Left lung (tissue), 10 donors: ENCODE results near the gene GGTLC1. TPM values are rescaled to one million over a fixed set of nuclear protein-coding genes. Genes with fewer than 3 reads are reported as not detected.

ENCODE experiments used
- ATAC-seq: fragments of 200-7000 bp; cut with Tn5 transposase; one replicate; pipeline ENCODE4 v1.9.1; 2020; ENCODE audit warnings: moderate library complexity
- DNase-seq, 4 donors: peaks; one replicate each; pipeline ENCODE4 v3.0.0-alpha.2; 2013 to 2020
- H3K27ac ChIP-seq, 2 donors: fragments of 200-600 bp; sonication (generic) in 1 of 2; one replicate each; pipeline versions ENCODE4 v1.5.0 to v1.8.0; 2020 to 2021
- H3K27me3 ChIP-seq, 2 donors: fragments of 200-600 bp; sonication (generic) in 1 of 2; one replicate each; pipeline versions ENCODE4 v1.5.0 to v1.8.0; 2020 to 2021
- H3K36me3 ChIP-seq, 2 donors: fragments of 200-600 bp; sonication (generic) in 1 of 2; one replicate each; pipeline versions ENCODE4 v1.5.0 to v1.8.0; 2020 to 2021
- H3K4me1 ChIP-seq, 2 donors: fragments of 200-600 bp; one replicate each; pipeline ENCODE4 v1.8.0; 2021
- H3K4me3 ChIP-seq, 2 donors: fragments of 200-600 bp; sonication (generic) in 1 of 2; one replicate each; pipeline versions ENCODE4 v1.5.0 to v1.8.0; 2020 to 2021; ENCODE audit warnings: mild to moderate bottlenecking in 1 of 2
- H3K9me3 ChIP-seq, 2 donors: fragments of 200-600 bp; sonication (generic) in 1 of 2; one replicate each; pipeline versions ENCODE4 v1.5.0 to v1.8.0; 2020 to 2021
- intact Hi-C, 2 donors: fragments of 100-400 bp; cut with DNase I; formaldehyde crosslinking; loops; one replicate each; pipeline versions ENCODE4 v1.11.2 to v1.14.2; 2022
- polyA plus RNA-seq, 6 donors: library from polyadenylated mRNA; unstranded; fragments of 120-200 nt; gene quantifications; one replicate each; pipeline ENCODE4 v1.2.1, GENCODE V29; 2013; ENCODE audit not compliant: insufficient read length in 6 of 6
- total RNA-seq, 2 donors: library from RNA; stranded (reverse); fragmentation: NEBNext Ultra II Directional; extraction: Animal tissue kit (Norgen Biotek cat#: 25700); gene quantifications; one replicate each; pipeline ENCODE4 v1.2.1, GENCODE V29; 2021
- TF ChIP-seq, protein P1 (sequence below), 2 donors: fragments of 200-600 bp; sonication (generic) in 1 of 2; IDR thresholded peaks; one replicate each; pipeline versions ENCODE4 v1.5.0 to v1.8.0; 2021; ENCODE audit warnings: antibody characterized with exemption in 2 of 2
- donor health status: DM: no; HTN: yes; CAD: no.
- donor health status: DM: no; HTN: no; CAD: no.

GGTLC1 gene
- total and polyA plus RNA-seq, 8 donors = 1.3 to 22.4 (median 1.6) TPM

DNA sequence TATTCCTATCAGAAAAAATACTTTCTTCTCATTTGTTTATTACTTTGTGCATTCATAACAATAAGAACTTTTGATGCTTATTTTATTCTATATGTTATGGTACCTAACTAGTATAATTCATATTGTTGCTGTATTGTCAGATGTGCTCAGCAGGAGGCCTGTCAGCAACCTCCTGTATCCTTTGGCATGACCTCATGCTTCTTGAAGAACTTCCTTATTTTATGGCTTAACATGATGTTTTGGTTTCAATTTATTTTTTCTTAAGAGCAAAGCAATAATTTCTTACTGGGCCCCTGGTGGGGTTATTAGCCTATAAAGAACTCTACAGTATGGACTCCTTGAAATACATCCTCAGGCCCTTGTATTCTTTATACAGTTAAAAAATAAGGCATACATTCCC lies 17.3 kb downstream of the GGTLC1 start:
- Histone ChIP-seq H3K27me3 (no peaks in the 10 kb centered on the region), H3K36me3 (no peaks in the 10 kb centered on the region), H3K27ac (no peak overlapping the region), H3K4me3 (no peak overlapping the region), H3K9me3 (no peaks in the 10 kb centered on the region), H3K4me1 (no peaks in the 10 kb centered on the region)
- ATAC-seq (no peak), DNase-seq (no peak)
- intact Hi-C loops = no loop called here
- TF ChIP-seq, protein P1, sequence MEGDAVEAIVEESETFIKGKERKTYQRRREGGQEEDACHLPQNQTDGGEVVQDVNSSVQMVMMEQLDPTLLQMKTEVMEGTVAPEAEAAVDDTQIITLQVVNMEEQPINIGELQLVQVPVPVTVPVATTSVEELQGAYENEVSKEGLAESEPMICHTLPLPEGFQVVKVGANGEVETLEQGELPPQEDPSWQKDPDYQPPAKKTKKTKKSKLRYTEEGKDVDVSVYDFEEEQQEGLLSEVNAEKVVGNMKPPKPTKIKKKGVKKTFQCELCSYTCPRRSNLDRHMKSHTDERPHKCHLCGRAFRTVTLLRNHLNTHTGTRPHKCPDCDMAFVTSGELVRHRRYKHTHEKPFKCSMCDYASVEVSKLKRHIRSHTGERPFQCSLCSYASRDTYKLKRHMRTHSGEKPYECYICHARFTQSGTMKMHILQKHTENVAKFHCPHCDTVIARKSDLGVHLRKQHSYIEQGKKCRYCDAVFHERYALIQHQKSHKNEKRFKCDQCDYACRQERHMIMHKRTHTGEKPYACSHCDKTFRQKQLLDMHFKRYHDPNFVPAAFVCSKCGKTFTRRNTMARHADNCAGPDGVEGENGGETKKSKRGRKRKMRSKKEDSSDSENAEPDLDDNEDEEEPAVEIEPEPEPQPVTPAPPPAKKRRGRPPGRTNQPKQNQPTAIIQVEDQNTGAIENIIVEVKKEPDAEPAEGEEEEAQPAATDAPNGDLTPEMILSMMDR (IDR thresholded peaks at IDR 0.05) = no peak

DNA sequence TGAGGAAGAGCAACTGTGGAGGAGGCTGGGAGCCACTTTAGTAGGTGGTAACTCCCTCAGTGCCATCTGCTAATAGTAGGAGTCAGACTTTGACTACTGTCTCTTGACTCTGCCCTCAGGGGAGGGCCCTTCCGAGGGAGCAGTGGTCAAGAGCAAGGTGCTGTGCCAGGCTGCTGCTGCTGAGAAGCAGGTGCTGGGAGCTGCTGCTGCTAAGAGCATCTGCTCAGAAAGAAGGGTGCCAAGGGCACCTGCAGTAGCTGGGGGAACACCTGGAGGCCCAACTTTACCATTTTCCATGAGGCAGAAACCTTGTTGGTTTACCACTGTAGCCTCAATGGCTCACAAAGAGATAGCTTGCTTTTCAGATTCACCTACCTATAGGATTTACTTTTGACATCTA lies 18.5 kb downstream of the GGTLC1 start:
- intact Hi-C loops = no loop called here
- TF ChIP-seq, protein P1 (IDR thresholded peaks at IDR 0.05) = no peak
- no peak for ATAC-seq
- no peak for DNase-seq
- Histone ChIP-seq H3K4me3 (no peak overlapping the region), H3K9me3 (no peaks in the 10 kb centered on the region), H3K27me3 (no peaks in the 10 kb centered on the region), H3K4me1 (no peaks in the 10 kb centered on the region), H3K36me3 (no peaks in the 10 kb centered on the region), H3K27ac (no peak overlapping the region)

DNA sequence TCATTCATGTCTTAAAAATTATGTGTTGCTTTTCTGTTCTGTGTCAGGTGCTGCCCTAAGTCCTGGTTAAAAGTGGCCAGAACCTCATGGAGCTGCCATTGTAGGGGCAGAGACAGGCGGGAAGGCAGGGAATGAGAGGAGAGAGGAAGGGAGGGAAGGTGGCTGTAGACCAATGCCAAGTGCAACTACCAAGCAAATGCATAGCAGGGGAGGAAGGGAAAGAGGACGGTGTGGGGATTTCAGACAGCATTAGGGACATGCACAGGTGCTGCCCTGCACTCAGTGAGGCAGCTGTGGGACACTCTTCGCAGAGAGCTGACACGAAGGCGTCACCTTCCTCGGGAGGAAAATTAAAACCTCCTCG lies 21.0 kb downstream of the GGTLC1 start:
- H3K36me3 ChIP-seq = no peaks in the 10 kb centered on the region
- no peak for DNase-seq
- no peaks in the 10 kb centered on the region for H3K4me1 ChIP-seq
- TF ChIP-seq, protein P1 (IDR thresholded peaks at IDR 0.05) = no peak
- no peak overlapping the region for H3K4me3 ChIP-seq
- H3K9me3 ChIP-seq = peaks cover 0 to 6% of the 10 kb centered on the region in 2 donors
- intact Hi-C loops = no loop called here
- no peaks in the 10 kb centered on the region for H3K27me3 ChIP-seq
- H3K27ac ChIP-seq = no peak overlapping the region
- no peak for ATAC-seq

DNA sequence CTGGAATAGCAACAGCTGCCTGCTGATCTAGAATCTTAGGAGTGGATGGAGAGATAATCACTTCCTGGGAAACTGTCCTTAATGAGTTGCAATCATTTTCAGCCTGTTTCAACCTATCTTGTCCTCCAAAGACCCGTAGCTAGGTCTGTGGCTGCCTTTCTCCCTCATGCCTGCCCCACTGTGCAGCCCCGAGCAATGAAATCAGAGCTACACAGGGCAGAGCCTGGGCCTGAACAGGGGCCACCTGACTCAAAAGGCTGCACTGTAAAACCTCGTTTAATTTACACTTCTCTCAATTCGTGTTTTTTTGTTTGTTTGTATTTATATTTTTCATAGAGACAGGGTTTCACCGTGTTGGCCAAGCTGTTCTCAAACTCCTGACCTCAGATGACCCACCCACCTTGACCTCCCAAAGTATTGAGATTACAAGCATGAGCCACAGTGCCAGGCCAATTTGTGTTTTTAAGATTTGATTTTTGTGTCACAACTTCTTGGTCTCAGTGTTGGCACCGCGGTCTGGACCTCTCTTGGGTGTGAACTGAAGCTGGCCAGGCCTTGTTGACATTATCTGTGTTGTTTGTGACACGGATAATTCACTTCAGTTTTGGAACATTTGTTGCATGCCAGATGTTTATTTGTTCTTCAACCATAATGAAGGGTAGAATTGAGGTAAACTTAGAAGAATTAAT lies 21.5 kb downstream of the GGTLC1 start:
- H3K36me3 ChIP-seq = no peaks in the 10 kb centered on the region
- H3K27ac ChIP-seq = no peak overlapping the region
- H3K27me3 ChIP-seq = no peaks in the 10 kb centered on the region
- DNase-seq = no peak
- TF ChIP-seq, protein P1 (IDR thresholded peaks at IDR 0.05) = no peak
- no peak for ATAC-seq
- intact Hi-C loops = no loop called here
- H3K4me1 ChIP-seq = no peaks in the 10 kb centered on the region
- H3K4me3 ChIP-seq = no peak overlapping the region
- peaks cover 0 to 6% of the 10 kb centered on the region in 2 donors for H3K9me3 ChIP-seq

DNA sequence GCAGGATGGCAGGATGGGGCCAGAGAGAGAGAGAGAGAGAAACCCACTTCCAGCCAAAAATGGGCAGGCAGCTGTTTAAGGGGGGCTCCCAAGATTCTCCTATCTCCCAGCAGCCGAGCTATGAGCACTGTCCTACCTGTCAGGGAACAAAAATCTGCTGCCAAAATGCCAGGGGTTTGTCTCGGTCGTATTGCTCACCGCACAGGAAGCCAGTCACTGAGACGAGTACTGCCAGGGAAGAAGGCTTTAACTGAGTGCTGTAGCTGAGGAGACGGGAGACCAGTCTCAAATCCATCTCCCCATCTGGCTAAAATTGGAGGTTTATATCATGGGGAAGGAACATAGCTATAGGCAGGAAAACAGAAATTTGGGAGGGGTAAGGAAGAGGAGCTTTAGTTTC lies 22.3 kb downstream of the GGTLC1 start:
- no peak for ATAC-seq
- Histone ChIP-seq H3K4me3 (no peak overlapping the region), H3K36me3 (no peaks in the 10 kb centered on the region), H3K27ac (no peak overlapping the region), H3K4me1 (no peaks in the 10 kb centered on the region), H3K9me3 (peaks cover 0 to 6% of the 10 kb centered on the region in 2 donors), H3K27me3 (no peaks in the 10 kb centered on the region)
- no peak for DNase-seq
- intact Hi-C loops = no loop called here
- TF ChIP-seq, protein P1 (IDR thresholded peaks at IDR 0.05) = no peak
